Glomerular endothelial cell (primary cell): ENCODE data around the gene AHCYL2. TPM values are rescaled to one million over a fixed set of nuclear protein-coding genes. Genes with fewer than 3 reads are reported as not detected.
"Not testable (repeated sequence)": the region's sequence is repeated elsewhere in the genome, so short reads cannot be mapped to it uniquely, and the experiment has no call there.

Source experiments
- DNase-seq: peaks from one replicate; pipeline ENCODE4 v3.0.0-alpha.2; 2011; ENCODE audit warnings: low read depth, low spot score; ENCODE audit errors: extremely low read depth
- total RNA-seq: library from RNA; depleted of rRNA; stranded (reverse); fragments of >200 nt; gene quantifications from 2 replicates; pipeline ENCODE4 v1.2.3, GENCODE V29; 2015

The AHCYL2 gene
- total RNA-seq, 1 donor from 2014 or later = 12.1 TPM

DNA sequence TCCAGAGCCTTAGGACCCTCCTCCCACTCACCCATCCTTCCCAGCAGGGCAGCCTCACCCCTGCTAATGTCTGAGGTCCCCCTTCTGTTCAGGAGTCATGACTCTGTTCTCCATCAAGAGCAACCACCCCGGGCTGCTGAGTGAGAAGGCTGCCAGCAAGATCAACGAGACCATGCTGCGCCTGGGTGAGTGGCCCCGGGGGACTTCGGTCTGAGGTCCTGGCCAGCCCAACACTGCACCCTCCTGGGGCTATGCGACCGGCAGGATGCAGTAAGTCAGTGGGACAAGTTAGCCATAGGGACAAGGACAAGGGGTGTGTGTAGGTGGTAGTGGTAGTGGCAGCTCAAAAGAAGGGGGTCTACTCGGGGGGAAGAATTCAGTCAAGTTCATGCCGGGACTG, 16.2 kb upstream of the AHCYL2 start:
- no peak for DNase-seq

DNA sequence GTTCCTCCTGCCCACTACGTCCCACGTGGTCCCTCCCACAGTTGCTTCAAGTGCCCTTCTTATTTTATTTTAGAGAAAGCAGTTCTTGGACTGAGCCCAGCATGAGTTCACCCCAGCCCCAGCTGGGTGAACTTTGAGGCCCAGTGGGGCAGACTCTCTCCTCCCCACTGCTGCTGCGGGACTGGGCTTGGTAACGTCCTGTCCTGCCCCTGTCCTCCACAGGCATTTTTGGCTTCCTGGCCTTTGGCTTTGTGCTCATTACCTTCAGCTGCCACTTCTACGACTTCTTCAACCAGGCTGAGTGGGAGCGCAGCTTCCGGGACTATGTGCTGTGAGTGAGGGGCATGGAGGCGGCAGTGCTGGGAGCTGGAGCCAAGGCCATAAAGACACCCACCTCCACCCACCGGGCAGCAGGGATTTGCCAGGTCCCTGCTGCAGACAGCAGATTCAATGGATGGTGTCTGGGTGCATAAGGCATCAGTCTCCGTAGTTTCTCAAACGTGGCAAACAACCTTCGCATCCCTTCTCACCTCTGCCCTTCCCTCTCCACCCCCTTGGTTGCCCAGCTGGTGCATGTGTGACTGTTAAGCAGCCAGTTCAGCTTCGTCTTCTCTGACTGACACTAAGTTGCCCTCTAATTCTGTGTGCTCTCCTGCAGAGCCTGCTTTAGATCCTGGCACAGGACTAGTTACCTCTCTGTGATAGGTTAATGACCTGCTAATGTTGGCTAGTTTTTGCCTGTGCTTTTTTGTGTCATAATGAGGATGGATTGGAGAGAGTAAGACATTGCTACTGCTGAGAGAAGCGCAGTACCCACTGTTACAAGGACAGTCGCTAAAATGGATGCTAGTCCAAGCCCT, 15.5 kb upstream of the AHCYL2 start:
- no peak for DNase-seq

DNA sequence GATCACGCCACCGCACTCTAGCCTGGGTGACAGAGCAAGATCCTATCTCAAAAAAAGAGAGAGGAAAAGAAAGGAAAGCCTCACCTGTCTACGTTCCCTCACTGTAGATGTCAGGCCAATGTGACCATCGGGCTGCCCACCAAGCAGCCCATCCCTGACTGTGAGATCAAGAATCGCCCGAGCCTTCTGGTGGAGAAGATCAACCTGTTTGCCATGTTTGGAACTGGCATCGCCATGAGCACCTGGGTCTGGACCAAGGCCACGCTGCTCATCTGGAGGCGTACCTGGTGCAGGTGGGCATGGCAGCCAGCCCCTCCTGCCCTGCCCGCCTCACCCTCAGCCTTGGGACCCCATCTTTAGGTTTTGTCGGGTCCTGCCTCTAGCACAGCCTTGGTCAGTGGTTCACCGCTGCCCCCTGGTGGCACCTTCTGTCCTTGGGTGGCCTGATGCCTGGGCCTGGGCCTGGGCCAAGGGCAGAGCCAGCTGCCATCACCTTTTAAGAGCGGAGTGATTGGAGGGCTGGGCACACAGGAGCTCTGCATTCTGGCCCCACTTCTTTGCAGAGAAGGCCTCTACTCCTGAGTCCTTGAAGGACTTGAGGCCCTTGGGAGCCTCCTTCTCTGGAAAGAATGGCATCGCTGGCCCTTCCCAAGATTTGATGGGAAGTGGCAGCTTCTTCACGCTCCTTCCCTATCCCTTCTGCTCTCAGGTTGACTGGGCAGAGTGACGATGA, 14.4 kb upstream of the AHCYL2 start:
- no peak for DNase-seq

DNA sequence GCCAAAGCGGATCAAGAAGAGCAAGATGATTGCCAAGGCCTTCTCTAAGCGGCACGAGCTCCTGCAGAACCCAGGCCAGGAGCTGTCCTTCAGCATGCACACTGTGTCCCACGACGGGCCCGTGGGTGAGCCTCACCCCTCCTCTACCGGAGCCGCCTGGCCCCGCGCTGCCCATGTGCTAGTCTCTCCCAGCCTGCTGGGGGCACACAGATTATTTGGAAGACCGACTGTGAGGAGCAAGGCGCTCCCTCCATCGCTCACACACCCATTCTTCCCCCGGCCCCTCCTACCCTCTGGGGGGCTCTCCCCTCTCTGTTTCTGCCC, 13.9 kb upstream of the AHCYL2 start:
- DNase-seq = no peak

DNA sequence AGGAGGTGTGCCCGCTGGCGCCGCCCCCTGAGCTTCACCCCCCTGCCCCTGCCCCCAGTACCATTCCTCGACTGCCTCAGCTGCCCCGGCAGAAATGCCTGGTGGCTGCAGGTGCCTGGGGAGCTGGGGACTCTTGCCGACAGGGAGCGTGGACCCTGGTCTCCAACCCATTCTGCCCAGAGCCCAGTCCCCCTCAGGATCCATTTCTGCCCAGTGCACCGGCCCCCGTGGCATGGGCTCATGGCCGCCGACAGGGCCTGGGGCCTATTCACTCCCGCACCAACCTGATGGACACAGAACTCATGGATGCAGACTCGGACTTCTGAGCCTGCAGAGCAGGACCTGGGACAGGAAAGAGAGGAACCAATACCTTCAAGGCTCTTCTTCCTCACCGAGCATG, 12.7 kb upstream of the AHCYL2 start:
- DNase-seq = no peak

DNA sequence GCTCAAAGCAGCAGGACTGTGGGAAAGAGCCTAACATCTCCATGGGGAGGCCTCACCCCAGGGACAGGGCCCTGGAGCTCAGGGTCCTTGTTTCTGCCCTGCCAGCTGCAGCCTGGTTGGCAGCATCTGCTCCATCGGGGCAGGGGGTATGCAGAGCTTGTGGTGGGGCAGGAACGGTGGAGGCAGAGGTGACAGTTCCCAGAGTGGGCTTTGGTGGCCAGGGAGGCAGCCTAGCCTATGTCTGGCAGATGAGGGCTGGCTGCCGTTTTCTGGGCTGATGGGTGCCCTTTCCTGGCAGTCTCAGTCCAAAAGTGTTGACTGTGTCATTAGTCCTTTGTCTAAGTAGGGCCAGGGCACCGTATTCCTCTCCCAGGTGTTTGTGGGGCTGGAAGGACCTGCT, 12.2 kb upstream of the AHCYL2 start:
- no peak for DNase-seq

DNA sequence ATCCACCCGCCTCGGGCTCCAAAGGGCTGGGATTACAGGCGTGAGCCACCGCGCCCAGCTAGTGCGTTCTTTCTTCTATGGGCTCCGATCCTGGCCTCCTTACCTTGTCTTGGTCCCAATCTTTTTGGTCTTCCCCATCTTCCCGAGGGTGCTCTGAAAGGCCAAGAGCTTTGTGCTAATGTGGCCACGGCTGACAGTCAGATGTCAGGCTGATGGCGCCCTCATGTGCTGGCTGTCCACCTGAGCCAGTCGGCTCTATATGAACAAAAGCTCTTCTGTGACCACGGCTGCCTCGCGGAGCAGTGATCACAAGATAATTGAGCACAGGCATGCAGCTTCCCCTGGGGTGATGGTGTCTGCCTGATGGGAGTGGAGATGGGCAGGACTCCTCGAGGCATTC, 11.0 kb upstream of the AHCYL2 start:
- no peak for DNase-seq

DNA sequence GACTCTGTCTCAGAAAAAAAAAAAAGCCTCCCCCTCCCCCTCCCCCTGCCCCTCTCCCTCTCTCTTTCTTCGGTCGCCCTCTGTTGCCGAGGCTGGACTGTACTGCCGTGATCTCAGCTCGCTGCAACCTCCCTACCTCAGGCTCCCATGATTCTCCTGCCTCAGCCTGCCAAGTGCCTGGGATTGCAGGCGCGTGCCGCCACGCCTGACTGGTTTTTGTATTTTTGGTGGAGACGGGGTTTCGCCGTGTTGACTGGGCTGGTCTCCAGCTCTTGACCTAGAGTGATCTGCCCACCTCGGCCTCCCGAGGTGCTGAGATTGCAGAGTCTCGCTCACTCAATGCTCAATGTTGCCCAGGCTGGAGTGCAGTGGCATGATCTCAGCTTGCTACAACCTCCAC, 9.1 kb upstream of the AHCYL2 start:
- DNase-seq = not testable (repeated sequence)

DNA sequence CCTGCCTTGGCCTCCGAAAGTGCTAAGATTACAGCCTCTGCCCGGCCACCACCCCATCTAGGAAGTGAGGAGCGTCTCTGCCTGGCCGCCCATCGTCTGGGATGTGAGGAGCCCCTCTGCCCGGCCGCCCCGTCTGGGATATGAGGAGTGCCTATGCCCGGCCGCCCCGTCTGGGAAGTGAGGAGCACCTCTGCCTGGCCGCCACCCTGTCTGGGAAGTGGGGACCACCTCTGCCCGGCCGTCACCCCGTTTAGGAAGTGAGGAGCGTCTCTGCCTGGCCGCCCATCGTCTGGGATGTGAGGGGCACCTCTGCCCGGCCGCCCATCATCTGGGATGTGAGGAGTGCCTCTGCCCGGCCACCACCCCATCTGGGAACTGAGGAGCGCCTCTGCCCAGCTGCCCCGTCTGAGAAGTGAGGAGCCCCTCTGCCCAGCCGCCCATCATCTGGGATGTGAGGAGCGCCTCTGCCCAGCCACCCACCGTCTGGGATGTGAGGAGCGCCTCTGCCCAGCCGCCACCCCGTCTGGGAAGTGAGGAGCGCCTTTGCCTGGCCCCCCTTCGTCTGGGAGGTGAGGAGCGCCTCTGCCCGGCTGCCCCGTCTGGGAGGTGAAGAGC, 8.6 kb upstream of the AHCYL2 start:
- not testable (repeated sequence) for DNase-seq

DNA sequence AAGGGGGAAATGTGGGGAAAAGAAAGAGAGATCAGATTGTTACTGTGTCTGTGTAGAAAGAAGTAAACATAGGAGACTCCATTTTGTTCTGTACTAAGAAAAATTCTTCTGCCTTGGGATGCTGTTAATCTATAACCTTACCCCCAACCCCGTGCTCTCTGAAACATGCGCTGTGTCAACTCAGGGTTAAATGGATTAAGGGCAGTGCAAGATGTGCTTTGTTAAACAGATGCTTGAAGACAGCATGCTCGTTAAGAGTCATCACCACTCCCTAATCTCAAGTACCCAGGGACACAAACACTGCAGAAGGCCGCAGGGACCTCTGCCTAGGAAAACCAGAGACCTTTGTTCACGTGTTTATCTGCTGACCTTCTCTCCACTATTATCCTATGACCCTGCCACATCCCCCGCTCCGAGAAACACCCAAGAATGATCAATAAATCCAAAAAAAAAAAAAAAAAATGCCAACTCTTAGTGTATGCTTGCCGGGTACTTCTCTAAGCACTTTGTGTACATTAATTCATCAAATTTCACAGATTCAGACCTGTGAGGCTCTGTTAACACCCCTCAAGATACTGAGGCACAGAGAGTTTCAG, 7.9 kb upstream of the AHCYL2 start:
- DNase-seq = not testable (repeated sequence)

DNA sequence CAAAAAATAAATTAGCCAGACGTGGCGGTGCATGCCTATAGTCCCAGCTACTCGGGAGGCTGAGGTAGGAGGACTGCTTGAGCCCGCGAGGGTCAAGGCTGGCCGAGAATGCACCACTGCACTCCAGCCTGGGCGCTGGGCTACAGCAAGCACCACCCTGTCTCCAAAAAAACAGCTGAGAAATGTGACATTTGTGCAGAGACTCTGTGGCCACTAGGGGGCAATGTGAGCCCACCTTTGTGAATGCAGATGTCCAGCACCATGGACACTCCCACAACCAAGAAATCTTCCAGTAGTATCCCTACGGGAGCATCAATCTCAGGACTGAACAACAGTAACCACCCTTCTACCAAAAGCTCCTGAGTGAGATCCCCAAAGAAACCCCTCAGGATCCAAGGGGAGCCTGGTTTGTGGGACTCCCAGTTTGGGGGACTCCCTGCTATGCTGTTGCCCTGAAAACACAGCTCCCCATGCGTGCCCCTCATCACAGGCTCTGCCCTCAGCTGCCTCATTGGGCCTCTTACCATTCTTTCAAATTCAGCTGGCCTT, 6.2 kb upstream of the AHCYL2 start:
- no peak for DNase-seq

DNA sequence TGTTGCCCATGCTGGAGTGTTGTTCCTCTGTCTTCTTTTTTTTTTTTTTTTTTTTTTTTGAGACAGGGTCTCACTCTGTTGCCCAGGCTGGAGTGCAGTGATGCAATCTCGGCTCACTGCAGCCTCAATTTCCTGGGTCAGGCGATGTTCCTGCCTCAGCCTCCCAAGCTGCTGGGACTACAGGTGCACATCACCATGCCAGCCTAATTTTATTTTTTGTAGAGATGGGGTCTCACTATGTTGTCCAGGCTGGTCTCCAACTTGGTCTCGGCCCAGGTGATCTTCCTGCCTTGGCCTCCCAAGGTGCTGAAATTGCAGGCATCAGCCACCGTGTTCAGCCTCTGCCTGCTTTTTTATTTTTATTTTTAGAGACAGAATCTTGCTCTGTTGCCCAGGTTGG, 5.7 kb upstream of the AHCYL2 start:
- not testable (repeated sequence) for DNase-seq

DNA sequence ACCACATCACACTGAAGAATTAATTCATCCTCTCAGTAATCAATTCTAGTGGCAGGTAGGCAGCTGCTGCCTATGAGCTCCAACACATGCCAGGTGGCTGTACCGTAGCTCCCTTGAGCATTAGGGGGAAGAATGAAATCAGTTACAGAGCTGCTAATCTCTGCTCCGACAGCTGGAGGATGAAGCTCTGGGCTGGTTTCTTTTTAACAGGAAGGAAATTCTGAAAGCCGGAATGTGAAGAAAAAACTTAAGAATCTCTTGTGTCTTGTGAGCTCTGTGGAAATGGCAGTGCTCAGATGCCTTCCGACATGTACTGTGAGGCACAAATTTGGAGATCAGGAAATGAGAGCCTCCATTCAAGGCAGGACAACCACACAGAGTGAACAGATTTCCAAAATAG, 2.8 kb upstream of the AHCYL2 start:
- DNase-seq = no peak

DNA sequence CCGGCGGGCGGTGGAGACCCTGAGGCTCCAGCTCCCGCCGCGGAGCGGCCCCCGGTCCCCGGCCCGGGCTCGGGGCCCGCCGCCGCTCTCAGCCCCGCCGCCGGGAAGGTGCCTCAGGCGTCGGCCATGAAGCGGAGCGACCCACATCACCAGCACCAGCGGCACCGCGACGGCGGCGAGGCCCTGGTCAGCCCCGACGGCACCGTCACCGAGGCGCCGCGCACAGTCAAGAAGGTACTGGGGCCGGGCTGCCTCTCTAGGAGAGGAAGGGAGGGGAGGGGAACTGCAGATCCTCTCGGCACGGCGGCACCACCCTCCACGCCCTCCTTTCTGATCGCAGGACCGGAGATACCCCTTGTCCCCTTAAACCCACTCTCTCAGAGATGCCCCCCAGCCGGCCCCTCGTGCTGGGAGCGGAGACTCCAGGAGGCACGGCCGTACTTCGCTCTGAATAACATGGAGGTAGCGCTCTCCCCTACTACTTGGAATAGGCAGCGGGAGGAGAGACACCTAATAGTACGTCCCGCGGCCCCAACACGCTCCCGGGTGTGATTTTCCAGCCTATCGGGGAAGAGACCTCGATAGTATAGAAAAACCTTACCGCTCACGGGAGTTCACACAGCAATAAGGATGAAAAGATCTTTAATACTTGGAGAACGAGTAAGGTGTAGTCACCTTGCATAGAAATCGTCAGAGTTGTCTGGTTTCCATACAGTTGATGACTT, 538 bp downstream of the AHCYL2 start:
- no peak for DNase-seq

DNA sequence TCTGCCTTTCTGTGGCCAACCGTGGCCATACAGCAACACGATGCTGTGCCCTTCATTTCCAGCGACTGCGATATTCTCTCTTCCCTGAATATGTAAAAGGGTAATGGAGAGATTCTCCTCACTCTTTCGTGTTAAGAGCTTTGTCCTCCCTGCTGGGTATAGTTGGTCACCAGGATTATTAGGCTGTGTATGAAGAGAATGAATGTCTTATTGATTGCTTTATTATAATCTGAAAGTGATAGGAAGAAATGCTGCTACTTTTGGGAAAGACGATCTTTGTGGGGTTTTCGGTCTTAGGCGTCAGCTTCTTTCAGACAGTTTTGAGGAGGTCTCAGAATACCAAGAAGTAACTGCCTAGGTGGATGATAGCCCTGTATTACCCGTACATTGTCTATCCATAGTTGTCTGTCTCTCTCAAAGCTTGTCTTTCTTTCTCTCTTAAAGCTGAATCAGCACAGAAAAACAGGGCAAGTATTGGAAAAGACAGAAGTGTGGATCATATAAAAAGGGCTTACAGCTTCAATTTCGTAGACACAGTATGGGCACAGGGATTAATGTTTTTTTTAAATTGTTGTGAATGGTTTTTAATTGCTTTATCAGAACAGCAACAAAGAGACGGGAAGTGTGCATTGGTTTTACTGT, 1.2 kb downstream of the AHCYL2 start:
- no peak for DNase-seq

DNA sequence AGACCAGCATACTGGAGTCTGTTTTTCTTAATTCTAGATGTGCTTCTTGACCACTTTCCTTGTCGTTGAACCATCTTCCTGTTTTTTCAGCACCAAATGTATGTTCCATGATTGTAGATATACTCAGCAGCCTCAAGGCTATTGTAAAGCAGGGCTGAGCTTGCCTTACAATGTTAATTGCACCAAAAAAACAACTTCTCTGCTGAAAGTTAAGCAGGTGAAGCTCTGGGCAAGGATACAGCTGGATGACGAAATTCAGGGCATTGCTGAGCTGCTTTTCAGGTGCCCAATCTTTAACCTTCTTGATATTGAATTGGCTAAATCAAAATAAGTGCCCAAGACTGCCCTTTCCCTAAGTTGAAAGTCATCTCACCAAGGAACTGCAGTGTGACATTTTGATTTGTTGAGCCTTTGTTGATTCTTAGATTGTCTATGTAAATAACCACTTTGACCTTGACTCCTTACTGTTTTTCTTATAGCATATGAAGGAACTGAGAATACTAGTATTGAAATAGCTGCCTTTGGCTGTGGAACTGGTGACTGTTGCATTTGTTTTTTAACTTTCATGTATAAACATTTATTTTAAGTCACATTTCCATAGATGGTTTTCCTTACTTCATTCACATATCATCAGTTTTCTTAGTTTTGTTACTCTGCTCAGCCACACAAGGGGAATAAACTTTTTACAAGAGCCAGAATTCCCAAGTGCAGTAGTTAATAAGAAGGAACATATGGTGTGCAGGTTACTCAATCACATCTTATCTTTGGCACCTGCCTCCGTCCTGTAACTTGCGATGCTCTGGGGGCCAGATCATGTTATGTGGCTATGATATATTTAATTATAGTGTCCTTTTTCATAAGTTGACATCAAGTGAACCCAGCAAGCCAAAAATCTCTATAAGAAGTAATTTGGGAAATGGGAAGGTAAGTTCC, 3.1 kb downstream of the AHCYL2 start:
- no peak for DNase-seq

DNA sequence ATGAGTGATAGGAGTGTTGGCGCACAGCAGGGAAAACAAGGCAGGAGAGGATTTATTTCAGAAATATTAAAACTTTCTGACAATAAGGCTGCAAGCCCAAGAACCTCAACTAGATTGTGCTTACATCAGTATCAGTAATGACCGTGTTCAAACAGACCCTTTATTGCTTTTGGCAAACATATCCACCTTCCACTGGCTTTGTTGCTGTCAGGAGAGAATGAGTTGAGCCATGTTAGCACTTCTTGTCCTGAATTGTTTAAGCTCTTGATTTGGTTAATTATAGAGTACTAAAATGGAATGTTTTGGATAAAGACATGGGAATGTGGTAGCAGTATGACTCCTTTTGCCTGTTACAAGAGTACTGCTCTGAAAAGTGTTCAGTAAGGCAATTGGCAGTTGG, 3.8 kb downstream of the AHCYL2 start:
- no peak for DNase-seq

DNA sequence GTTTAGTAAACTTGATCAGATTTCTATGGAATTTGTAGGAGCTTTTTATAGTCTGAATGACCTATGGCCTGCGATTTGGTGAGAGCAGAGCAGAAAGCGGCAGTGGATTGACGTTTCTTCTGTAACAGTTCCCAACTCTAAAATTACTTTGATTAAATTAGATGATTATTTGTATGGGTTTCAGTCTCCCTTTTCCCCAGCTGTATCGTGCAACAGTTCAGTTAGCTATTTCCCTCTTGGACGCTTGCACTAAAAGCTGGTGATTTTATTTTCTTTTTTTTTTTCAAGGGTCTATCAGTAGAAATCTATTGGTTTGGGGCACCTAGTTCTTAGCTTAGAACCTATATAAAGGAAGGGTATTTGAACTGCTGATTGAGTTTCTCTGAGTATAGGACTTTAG, 6.8 kb downstream of the AHCYL2 start:
- no peak for DNase-seq

DNA sequence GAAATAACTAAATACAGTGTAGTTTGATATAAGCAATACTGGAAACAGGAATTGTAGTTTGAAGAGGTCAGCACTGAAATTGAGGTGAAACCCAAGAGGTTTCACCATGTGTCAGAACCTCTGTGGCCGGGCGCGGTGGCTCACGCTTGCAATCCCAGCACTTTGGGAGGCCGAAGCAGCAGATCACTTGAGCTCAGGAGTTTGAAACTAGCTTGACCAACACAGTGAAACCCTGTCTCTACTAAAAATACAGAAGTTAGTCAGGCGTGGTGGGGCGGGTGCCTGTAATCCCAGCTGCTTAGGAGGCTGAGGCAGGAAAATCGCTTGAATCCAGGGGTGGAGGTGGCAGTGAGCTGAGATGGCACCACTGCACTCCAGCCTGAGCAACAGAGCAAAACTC, 13.7 kb downstream of the AHCYL2 start:
- DNase-seq = no peak
